ENCODE measurements around the gene CCDC88C. TPM values are rescaled to one million over a fixed set of nuclear protein-coding genes. Genes with fewer than 3 reads are reported as not detected.

CCDC88C gene
- total and polyA plus RNA-seq, 9 donors = 7.4 to 13.1 (median 12.1) TPM

DNA sequence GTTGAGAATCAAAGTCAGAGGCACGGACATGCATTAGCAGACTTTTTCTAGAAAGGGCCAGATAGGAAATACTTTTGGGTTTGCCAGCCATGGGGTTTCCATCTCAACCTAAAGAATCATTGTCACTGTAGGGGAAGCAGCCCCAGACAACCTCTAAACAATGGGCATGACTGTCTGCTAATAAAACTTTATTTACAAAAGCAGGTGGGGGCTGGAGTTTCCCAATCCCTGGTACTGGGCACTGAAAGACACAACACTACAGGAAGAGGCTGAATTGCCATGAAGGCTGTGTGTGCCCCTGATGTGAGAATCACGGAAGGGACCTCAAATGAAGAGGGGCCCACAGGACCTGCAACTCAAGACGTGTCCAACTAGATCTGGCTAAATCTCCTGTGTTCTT lies 111.1 kb downstream of the CCDC88C start:
- H3K27ac ChIP-seq (ENCODE audit: low read length) = no peak overlapping the region
- H3K36me3 ChIP-seq (ENCODE audit: control insufficient read depth, insufficient read depth, low read length) = peaks cover 39% of the 10 kb centered on the region
- H3K9me3 ChIP-seq (replicated peaks; ENCODE audit: control insufficient read depth, low read depth, low read length) = no peaks in the 10 kb centered on the region
- H3K27me3 ChIP-seq (ENCODE audit: control insufficient read depth, insufficient read depth, low read length) = no peaks in the 10 kb centered on the region
- WGBS (ENCODE audit: insufficient coverage) = 90% methylated on average over 2 of the region's 3 CpGs
- DNase-seq = no peak
- peaks cover 5% of the 10 kb centered on the region for H3K4me1 ChIP-seq (ENCODE audit: control insufficient read depth, insufficient read depth, low read length)
- H3K4me3 ChIP-seq (ENCODE audit: low read length) = no peak overlapping the region

DNA sequence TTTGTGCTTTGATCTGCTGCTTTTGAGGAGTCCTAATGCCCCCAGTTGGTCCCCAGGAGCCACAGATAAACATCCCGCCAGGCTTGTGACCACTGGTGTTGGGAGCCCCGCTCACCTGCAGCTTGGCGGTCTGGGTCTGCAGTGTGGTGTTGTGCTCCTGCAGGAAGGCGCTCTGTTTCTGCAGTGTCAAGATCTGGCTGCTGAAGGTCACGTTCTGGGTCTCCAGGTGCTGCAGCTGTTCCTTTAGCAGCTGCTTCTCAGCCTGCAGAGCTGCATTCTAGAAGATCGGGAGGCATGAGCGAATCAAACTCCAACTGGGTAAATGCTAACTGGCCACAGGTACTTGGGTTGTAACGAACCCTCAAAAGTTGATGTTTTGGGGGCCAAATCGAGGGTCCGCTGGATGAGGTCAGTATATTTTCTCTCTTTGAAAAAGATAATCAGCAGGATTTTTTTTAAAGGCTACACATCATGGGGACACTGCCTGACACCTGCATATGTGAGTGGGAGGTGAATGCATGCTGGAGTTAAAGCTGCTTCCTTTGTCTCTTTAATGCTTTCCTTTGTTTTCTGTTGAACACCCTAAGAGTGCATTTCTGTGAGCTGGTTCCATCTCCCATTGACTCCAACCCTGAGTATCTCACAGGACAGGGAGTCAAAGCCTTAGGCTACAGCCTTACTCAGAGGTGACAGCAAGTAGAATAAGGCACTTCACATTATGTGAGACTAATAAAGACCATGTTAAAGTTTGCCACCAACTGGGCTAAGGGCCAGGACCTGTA lies 111.8 kb downstream of the CCDC88C start:
- Histone ChIP-seq H3K4me1 (ENCODE audit: control insufficient read depth, insufficient read depth, low read length) (peaks cover 5% of the 10 kb centered on the region), H3K36me3 (ENCODE audit: control insufficient read depth, insufficient read depth, low read length) (peaks cover 39% of the 10 kb centered on the region), H3K9me3 (replicated peaks; ENCODE audit: control insufficient read depth, low read depth, low read length) (no peaks in the 10 kb centered on the region), H3K27me3 (ENCODE audit: control insufficient read depth, insufficient read depth, low read length) (no peaks in the 10 kb centered on the region), H3K27ac (ENCODE audit: low read length) (no peak overlapping the region), H3K4me3 (ENCODE audit: low read length) (no peak overlapping the region)
- DNase-seq = no peak
- 80% methylated on average over 10 of the region's 10 CpGs for WGBS (ENCODE audit: insufficient coverage)

DNA sequence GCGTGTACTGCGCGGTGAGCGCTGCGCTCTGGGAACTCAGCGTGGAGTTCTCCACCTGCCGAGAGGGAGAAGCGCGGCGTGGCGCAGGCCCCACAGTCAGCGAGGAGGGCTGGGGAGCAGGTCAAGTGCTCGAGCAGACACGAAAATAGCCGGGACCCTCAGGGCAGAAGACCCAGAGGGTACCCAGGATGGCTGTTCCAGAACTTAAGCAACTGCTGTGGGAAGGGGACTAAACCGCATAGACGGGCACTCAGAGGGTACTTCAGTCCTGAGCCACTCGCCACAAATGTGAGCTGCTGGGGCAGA lies 113.7 kb downstream of the CCDC88C start:
- Histone ChIP-seq H3K9me3 (replicated peaks; ENCODE audit: control insufficient read depth, low read depth, low read length) (no peaks in the 10 kb centered on the region), H3K27ac (ENCODE audit: low read length) (no peak overlapping the region), H3K27me3 (ENCODE audit: control insufficient read depth, insufficient read depth, low read length) (no peaks in the 10 kb centered on the region), H3K36me3 (ENCODE audit: control insufficient read depth, insufficient read depth, low read length) (peaks cover 42% of the 10 kb centered on the region), H3K4me1 (ENCODE audit: control insufficient read depth, insufficient read depth, low read length) (peaks cover 5% of the 10 kb centered on the region), H3K4me3 (ENCODE audit: low read length) (no peak overlapping the region)
- no peak for DNase-seq
- 65% methylated on average over 18 of the region's 18 CpGs for WGBS (ENCODE audit: insufficient coverage)

DNA sequence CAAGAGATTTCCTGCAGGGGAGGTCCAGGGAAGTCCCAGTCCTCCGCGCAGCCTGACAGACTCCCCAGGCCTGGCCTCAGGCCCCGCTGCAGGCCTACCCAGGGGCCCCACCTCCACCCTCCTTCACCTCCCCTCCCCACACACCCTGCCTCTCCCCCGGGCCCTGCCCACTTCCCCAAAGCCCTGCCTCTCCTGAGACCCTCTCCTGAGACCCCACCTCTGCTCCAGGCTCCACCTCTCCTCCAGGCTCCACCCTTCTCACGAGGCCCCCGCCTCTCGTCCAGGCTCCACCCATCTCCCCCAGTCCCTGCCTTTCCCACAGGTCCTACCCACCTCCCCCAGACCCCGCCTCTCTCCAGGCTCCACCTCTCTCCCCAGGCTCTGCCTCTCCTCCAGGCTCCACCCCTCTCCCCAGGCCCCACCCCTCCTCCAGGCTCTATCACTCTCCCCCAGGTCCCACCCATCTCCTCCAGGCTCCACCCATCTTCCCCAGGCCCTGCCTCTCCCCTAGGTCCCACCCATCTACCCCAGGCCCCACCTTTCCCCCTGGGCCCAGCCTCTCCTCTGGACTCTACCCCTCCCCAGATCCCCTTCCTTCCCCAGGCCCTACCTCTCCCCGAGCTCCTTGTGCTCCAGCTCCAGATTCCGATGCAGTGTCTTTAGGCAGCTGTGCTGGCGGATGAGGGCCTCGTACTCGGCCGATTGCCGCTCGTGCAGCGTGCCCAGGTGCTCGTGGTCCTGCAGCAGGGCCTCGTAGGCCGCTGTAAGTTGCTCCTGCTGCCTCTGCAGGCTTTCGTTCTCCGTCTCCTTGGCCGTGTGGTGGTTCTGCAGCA lies 114.3 kb downstream of the CCDC88C start:
- WGBS (ENCODE audit: insufficient coverage) = 32% methylated on average over 23 of the region's 23 CpGs
- Histone ChIP-seq H3K4me3 (ENCODE audit: low read length) (no peak overlapping the region), H3K27me3 (ENCODE audit: control insufficient read depth, insufficient read depth, low read length) (no peaks in the 10 kb centered on the region), H3K9me3 (replicated peaks; ENCODE audit: control insufficient read depth, low read depth, low read length) (no peaks in the 10 kb centered on the region), H3K36me3 (ENCODE audit: control insufficient read depth, insufficient read depth, low read length) (peaks cover 40% of the 10 kb centered on the region), H3K4me1 (ENCODE audit: control insufficient read depth, insufficient read depth, low read length) (peaks cover 5% of the 10 kb centered on the region), H3K27ac (ENCODE audit: low read length) (peak overlapping the region; percentile 35)
- DNase-seq = peak; percentile 48

DNA sequence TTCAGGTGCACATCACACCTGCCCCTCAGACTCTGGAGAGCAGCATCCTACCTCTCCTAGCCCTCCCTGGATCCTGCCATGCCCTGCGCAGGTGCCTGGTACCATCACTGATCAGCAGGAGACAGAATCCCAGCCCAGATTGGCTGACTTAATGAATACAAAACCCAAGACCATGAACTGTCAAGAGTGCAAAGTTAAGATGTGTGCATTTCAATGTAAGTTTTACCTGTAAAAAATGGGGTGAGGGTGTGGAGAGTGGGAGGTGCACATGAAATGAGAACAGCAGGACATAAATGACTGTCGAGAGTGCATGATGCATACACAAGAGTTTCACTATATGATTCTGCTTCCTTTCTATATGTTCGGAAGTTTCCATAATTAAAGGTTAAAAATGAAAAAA lies 115.2 kb downstream of the CCDC88C start:
- WGBS (ENCODE audit: insufficient coverage) = 100% methylated on average over 1 of the region's 3 CpGs

DNA sequence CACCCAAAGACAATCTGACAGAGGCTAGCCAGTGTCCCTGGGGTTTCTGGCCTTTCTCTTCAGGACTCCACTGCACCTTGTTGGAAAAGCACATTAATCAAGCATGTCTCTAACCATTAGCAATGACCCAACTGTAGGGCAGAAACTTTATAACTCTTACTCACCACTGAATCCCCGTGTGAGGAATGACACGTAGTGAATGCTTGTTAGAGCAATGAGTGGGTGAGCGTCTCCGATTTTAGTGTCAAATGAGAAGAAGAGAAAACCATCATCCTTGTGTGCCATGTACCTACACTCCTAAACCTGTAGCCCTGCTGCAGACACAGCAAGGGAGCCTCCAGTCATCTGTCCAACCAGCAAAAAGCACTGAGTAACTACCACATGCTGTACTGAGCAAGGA lies 116.7 kb downstream of the CCDC88C start:
- H3K27ac ChIP-seq (ENCODE audit: low read length) = no peak overlapping the region
- no peak overlapping the region for H3K4me3 ChIP-seq (ENCODE audit: low read length)
- H3K27me3 ChIP-seq (ENCODE audit: control insufficient read depth, insufficient read depth, low read length) = no peaks in the 10 kb centered on the region
- no peaks in the 10 kb centered on the region for H3K9me3 ChIP-seq (replicated peaks; ENCODE audit: control insufficient read depth, low read depth, low read length)
- peaks cover 5% of the 10 kb centered on the region for H3K4me1 ChIP-seq (ENCODE audit: control insufficient read depth, insufficient read depth, low read length)
- no CpG with 5 or more reads among the region's 4 CpGs for WGBS (ENCODE audit: insufficient coverage)
- H3K36me3 ChIP-seq (ENCODE audit: control insufficient read depth, insufficient read depth, low read length) = peaks cover 28% of the 10 kb centered on the region
- DNase-seq = no peak

More for the DNA sequence above, 115.2 kb downstream of the CCDC88C start:
- H3K27me3 ChIP-seq (ENCODE audit: control insufficient read depth, insufficient read depth, low read length) = no peaks in the 10 kb centered on the region
- H3K9me3 ChIP-seq (replicated peaks; ENCODE audit: control insufficient read depth, low read depth, low read length) = no peaks in the 10 kb centered on the region
- no peak overlapping the region for H3K27ac ChIP-seq (ENCODE audit: low read length)
- peaks cover 5% of the 10 kb centered on the region for H3K4me1 ChIP-seq (ENCODE audit: control insufficient read depth, insufficient read depth, low read length)
- H3K4me3 ChIP-seq (ENCODE audit: low read length) = no peak overlapping the region
- peaks cover 31% of the 10 kb centered on the region for H3K36me3 ChIP-seq (ENCODE audit: control insufficient read depth, insufficient read depth, low read length)
- no peak for DNase-seq

DNA sequence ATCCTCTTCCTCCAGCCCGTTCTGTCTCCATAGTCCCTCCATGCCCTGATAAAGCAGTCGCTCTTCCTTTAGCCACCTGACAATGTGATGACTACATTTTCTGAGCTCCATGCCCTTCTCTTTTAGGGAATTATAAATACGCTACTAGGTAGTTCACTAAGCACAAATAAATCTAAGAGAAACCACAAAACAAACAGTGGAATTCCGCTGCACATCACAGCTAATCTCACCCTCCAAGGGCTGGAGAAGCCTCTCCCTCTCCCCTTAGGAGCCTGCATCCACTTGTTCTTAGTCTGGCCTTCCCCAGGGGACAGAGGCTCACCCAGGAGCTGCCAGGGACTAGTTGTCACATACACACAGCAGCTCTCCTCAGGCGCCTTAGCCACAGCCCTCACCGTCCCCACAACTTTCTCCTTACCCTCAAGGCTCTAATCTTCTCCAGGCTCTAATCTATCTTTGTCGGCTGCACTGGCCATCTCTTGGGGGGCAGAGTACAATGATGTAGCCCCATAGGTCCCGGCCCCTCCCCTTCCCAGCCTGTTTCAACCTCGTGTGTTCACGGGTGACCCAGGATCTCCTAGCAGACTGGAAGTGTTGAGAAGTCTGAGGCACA lies 117.2 kb downstream of the CCDC88C start:
- DNase-seq = no peak
- peaks cover 28% of the 10 kb centered on the region for H3K36me3 ChIP-seq (ENCODE audit: control insufficient read depth, insufficient read depth, low read length)
- no peaks in the 10 kb centered on the region for H3K9me3 ChIP-seq (replicated peaks; ENCODE audit: control insufficient read depth, low read depth, low read length)
- H3K27me3 ChIP-seq (ENCODE audit: control insufficient read depth, insufficient read depth, low read length) = no peaks in the 10 kb centered on the region
- peaks cover 5% of the 10 kb centered on the region for H3K4me1 ChIP-seq (ENCODE audit: control insufficient read depth, insufficient read depth, low read length)
- no peak overlapping the region for H3K27ac ChIP-seq (ENCODE audit: low read length)
- 85% methylated on average over 9 of the region's 10 CpGs for WGBS (ENCODE audit: insufficient coverage)
- no peak overlapping the region for H3K4me3 ChIP-seq (ENCODE audit: low read length)

DNA sequence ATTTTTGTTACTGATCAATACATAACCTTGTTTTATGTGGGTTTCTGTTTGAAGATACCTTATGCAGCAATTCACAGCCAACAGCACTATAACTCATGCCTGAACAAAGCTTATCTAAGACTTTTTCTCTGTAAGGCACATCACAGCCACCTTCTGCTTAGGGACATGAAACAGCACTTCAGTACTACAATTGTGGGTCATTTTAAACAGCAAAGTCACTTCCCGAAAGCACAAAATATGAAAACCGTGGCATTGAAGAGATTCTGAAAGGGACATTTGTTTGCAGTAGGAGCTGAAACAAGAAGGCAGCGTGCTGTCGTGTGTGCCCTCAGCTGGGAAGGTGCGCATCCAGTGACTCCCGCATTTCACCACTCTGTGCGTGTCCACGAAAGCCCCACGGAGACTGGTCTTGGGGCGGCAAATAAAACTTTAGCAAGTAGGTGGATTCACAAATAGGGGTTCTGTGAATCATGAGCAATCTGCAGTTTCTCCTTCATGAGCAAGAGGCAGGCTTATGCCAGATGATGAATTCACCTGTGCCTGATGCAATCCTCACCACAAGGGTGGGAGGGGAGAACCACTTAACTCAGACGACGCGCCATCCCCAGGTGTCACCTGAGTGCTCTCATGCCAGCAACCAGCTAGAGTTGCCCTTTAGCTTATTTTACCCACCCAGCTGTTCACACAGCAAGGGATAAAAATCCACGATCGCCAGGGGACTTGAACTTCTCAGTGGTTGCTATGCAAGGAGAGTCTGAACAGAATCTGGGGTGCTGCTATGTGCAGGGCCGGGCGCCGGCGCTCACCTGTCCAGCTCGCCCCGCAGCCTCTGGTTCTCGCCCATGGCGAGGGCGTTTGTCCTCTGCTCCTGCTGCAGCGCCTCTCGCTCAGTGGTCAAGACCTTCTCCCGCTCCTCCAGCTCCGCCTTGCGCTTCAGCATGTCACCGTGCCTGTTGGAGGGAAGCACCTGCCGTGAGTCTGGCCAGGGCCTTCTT lies 118.2 kb downstream of the CCDC88C start:
- 94% methylated on average over 28 of the region's 31 CpGs for WGBS (ENCODE audit: insufficient coverage)
- no peak overlapping the region for H3K4me3 ChIP-seq (ENCODE audit: low read length)
- H3K27me3 ChIP-seq (ENCODE audit: control insufficient read depth, insufficient read depth, low read length) = no peaks in the 10 kb centered on the region
- no peak overlapping the region for H3K27ac ChIP-seq (ENCODE audit: low read length)
- DNase-seq = no peak
- peaks cover 28% of the 10 kb centered on the region for H3K36me3 ChIP-seq (ENCODE audit: control insufficient read depth, insufficient read depth, low read length)
- H3K9me3 ChIP-seq (replicated peaks; ENCODE audit: control insufficient read depth, low read depth, low read length) = no peaks in the 10 kb centered on the region
- peaks cover 5% of the 10 kb centered on the region for H3K4me1 ChIP-seq (ENCODE audit: control insufficient read depth, insufficient read depth, low read length)

DNA sequence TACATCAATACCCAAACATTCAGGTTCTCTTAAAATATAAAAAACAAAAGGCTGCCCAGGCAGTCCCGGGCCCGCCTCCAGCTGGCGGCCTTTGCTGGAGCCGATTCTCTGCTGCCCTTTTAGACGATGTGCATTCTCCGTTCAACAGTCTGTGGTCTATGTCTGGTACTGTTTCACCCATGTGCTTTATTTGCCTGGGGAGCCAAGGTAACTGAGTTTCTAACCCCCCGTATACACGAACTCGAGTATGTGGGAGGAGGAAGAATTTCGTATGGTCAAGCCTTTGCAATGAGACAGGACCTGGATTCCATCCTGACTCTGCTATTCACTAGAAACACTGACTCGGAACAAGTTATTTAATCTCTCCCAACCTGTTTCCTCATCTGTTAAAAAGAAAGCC lies 119.0 kb downstream of the CCDC88C start:
- H3K4me1 ChIP-seq (ENCODE audit: control insufficient read depth, insufficient read depth, low read length) = peaks cover under 1% of the 10 kb centered on the region
- peaks cover 32% of the 10 kb centered on the region for H3K36me3 ChIP-seq (ENCODE audit: control insufficient read depth, insufficient read depth, low read length)
- DNase-seq = no peak
- no peaks in the 10 kb centered on the region for H3K9me3 ChIP-seq (replicated peaks; ENCODE audit: control insufficient read depth, low read depth, low read length)
- H3K4me3 ChIP-seq (ENCODE audit: low read length) = no peak overlapping the region
- H3K27me3 ChIP-seq (ENCODE audit: control insufficient read depth, insufficient read depth, low read length) = no peaks in the 10 kb centered on the region
- 83% methylated on average over 4 of the region's 11 CpGs for WGBS (ENCODE audit: insufficient coverage)
- no peak overlapping the region for H3K27ac ChIP-seq (ENCODE audit: low read length)

Measured in muscle of leg (tissue), 11 donors.